A673 (cell line): ENCODE measurements around the gene FYTTD1.

Experiments
- CTCF ChIP-seq: fragments of 300-800, 200-600 bp; sonication (generic); conservative IDR thresholded peaks from 2 replicates; pipeline ENCODE4 v1.5.1; 2017; ENCODE audit warnings: low read depth, mild to moderate bottlenecking, antibody characterized with exemption, low read length, moderate library complexity, mixed read lengths
- EZH2 ChIP-seq: fragments of 200-600 bp; sonication (generic); IDR thresholded peaks from 2 replicates; pipeline ENCODE4 v1.6.1; 2017; ENCODE audit warnings: borderline replicate concordance, low read depth, mild to moderate bottlenecking, mixed read lengths, antibody characterized with exemption, low read length; ENCODE audit not compliant: poor library complexity, severe bottlenecking

GRCh38 chr3:197794115-197794514 lies 44.4 kb downstream of the FYTTD1 start:
- no peak for TF ChIP-seq CTCF
- no peak for TF ChIP-seq EZH2
